ENCODE data around the gene CACNA2D3. TPM values are rescaled to one million over a fixed set of nuclear protein-coding genes. Genes with fewer than 3 reads are reported as not detected.

CACNA2D3 gene
- total and polyA plus RNA-seq, 4 donors, result 0.72 to 2.4 (median 1.5) TPM

DNA sequence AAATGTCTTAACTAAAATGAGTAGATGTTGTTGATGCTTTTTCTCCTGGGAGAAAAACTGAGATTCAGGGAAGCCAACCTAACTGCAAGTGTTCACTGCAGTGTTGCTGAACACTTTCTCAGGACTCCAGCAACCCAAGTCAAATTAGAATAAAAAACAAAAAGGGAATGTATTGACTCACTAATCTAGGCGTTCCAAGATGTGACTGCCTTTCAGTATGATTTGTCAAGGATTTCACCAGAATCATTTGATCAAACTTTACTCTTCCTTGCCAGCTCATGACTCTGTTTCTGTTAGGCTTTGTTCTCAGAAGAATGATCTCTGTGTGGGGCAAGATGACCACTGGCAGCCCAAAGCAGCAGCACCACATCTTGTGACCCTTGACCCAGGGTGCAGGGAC lies 364.0 kb downstream of the CACNA2D3 start:
- H3K4me3 ChIP-seq (ENCODE audit: low read length in 2 of 2), result no peak overlapping the region
- no peaks in the 10 kb centered on the region for H3K27me3 ChIP-seq (ENCODE audit: control insufficient read depth in 1 of 2, insufficient read depth in 2 of 2, low read length in 1 of 2)
- intact Hi-C loops (cut with DNase I), result no loop called here
- H3K4me1 ChIP-seq (ENCODE audit: control insufficient read depth in 1 of 2, insufficient read depth in 2 of 2, low read length in 2 of 2), result no peaks in the 10 kb centered on the region
- no peak overlapping the region for H3K27ac ChIP-seq (ENCODE audit: low read depth in 1 of 2, low read length in 2 of 2)
- 30 to 56% methylated on average over 1 of the region's 1 CpG for WGBS, 2 donors
- H3K36me3 ChIP-seq (ENCODE audit: control insufficient read depth in 1 of 2, insufficient read depth in 2 of 2, low read length in 1 of 2), result no peaks in the 10 kb centered on the region
- ATAC-seq (ENCODE audit: low FRiP score) (no peak), DNase-seq (no peak)
- H3K9me3 ChIP-seq (ENCODE audit: control insufficient read depth, low read length), result peaks cover 2% of the 10 kb centered on the region

DNA sequence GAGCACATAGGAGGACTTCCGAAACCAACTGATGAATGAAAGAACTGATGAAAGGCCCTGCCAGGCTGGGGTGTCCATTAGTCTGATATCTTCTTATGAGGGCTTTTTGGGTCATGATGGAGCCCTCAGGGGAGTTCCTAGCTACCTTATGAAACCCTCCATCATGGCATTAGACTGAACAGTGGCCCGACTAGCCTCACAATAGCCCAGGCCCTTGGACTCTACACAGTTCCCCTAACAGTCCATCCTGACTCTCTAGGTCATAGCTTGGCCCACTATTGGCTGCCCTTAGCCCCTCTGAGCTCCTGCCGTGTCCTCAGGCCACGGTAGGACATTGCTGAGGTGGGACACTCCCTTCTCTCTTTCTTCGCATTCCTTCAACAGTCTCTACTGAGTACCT lies 365.9 kb downstream of the CACNA2D3 start:
- intact Hi-C loops (cut with DNase I), result no loop called here
- ATAC-seq (ENCODE audit: low FRiP score), result no peak

DNA sequence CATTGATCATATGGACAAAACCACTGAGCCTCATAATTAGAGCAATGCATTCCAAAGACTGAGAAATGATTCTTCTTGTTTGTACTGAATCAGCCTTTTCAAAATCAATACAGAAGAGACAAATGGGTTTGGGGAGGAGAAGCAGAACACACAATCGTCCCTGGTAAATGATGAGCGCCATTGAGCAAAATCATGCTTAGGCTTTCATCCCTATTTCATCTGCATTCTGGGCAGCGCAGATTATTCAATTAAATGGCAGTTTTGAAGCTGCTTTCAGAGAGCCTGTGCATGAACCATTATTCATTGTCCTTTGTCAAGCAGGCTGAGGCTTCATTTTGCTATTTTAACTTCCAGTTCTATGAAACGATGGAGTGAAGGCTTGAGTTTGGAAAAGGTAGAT lies 371.9 kb downstream of the CACNA2D3 start:
- H3K27ac ChIP-seq (ENCODE audit: low read depth in 1 of 2, low read length in 2 of 2), result no peak overlapping the region
- 90% methylated on average over 4 of the region's 4 CpGs for WGBS, 2 donors
- H3K4me1 ChIP-seq (ENCODE audit: control insufficient read depth in 1 of 2, insufficient read depth in 2 of 2, low read length in 2 of 2), result no peaks in the 10 kb centered on the region
- no peaks in the 10 kb centered on the region for H3K27me3 ChIP-seq (ENCODE audit: control insufficient read depth in 1 of 2, insufficient read depth in 2 of 2, low read length in 1 of 2)
- ATAC-seq (ENCODE audit: low FRiP score), result no peak
- H3K4me3 ChIP-seq (ENCODE audit: low read length in 2 of 2), result no peak overlapping the region
- intact Hi-C loops (cut with DNase I), result no loop called here
- no peaks in the 10 kb centered on the region for H3K36me3 ChIP-seq (ENCODE audit: control insufficient read depth in 1 of 2, insufficient read depth in 2 of 2, low read length in 1 of 2)
- no peaks in the 10 kb centered on the region for H3K9me3 ChIP-seq (ENCODE audit: control insufficient read depth, low read length)
- no peak for DNase-seq

More for the DNA sequence above, 365.9 kb downstream of the CACNA2D3 start:
- no peak for DNase-seq
- H3K4me1 ChIP-seq (ENCODE audit: control insufficient read depth in 1 of 2, insufficient read depth in 2 of 2, low read length in 2 of 2), result no peaks in the 10 kb centered on the region
- H3K9me3 ChIP-seq (ENCODE audit: control insufficient read depth, low read length), result peaks cover 2% of the 10 kb centered on the region
- WGBS, 2 donors, result 93 to 96% methylated on average over 5 of the region's 5 CpGs
- H3K36me3 ChIP-seq (ENCODE audit: control insufficient read depth in 1 of 2, insufficient read depth in 2 of 2, low read length in 1 of 2), result no peaks in the 10 kb centered on the region
- H3K27me3 ChIP-seq (ENCODE audit: control insufficient read depth in 1 of 2, insufficient read depth in 2 of 2, low read length in 1 of 2), result no peaks in the 10 kb centered on the region
- H3K27ac ChIP-seq (ENCODE audit: low read depth in 1 of 2, low read length in 2 of 2), result no peak overlapping the region
- H3K4me3 ChIP-seq (ENCODE audit: low read length in 2 of 2), result no peak overlapping the region

DNA sequence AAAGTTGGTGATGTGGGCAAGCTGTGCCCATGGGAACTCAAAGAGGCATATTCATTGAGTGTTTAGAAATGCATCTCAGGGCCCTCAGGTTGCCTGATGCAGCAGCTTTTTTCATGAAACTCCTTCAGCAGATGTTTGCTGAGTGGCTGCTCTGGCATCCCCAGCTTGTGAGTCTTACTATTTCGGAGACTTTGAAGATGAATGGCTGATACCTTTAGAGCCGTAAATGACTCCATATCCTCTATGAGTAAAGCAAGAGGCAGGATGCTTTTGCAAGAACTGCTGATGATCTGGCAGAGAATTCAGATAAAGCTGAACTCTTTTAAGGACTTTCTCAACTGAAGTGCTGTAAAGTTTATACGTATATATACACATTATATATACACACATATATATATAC lies 384.3 kb downstream of the CACNA2D3 start:
- H3K27ac ChIP-seq (ENCODE audit: low read depth in 1 of 2, low read length in 2 of 2), result no peak overlapping the region
- 80 to 90% methylated on average over 3 of the region's 3 CpGs for WGBS, 2 donors
- intact Hi-C loops (cut with DNase I), result no loop called here
- ATAC-seq (ENCODE audit: low FRiP score), result no peak
- H3K27me3 ChIP-seq (ENCODE audit: control insufficient read depth in 1 of 2, insufficient read depth in 2 of 2, low read length in 1 of 2), result no peaks in the 10 kb centered on the region
- H3K36me3 ChIP-seq (ENCODE audit: control insufficient read depth in 1 of 2, insufficient read depth in 2 of 2, low read length in 1 of 2), result no peaks in the 10 kb centered on the region
- no peak overlapping the region for H3K4me3 ChIP-seq (ENCODE audit: low read length in 2 of 2)
- H3K4me1 ChIP-seq (ENCODE audit: control insufficient read depth in 1 of 2, insufficient read depth in 2 of 2, low read length in 2 of 2), result no peaks in the 10 kb centered on the region
- no peaks in the 10 kb centered on the region for H3K9me3 ChIP-seq (ENCODE audit: control insufficient read depth, low read length)
- no peak for DNase-seq

DNA sequence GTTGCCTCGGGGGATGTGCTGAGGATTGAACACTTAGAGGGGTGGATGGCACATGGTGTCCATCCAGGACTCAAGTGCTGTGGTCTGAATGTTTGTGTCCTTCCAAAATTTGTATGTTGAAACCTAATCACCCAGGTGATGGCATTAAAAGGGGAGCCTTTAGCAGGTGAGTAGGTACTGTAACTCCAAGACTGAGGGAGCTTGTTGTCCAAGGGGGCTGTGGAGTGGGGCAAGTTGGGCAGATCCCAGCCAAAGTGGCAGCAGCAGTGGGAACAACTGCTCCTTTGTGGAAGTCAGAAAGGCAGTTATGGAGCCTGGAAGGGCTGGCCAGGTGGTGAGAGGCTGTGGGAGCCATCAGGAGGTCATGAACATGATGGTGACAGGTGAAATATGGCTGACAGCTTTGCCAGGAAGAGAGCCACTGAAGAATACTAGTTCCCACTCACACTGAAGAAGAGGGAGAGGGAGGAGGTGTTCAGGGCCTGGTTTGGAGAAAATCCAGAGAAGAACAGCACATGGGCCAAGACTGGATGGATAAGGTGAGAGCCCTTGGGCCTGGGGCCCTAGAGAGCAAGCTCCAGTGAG lies 385.6 kb downstream of the CACNA2D3 start:
- 86 to 89% methylated on average over 1 of the region's 1 CpG for WGBS, 2 donors
- Histone ChIP-seq H3K36me3 (ENCODE audit: control insufficient read depth in 1 of 2, insufficient read depth in 2 of 2, low read length in 1 of 2) (no peaks in the 10 kb centered on the region), H3K27ac (ENCODE audit: low read depth in 1 of 2, low read length in 2 of 2) (no peak overlapping the region), H3K9me3 (ENCODE audit: control insufficient read depth, low read length) (no peaks in the 10 kb centered on the region), H3K4me1 (ENCODE audit: control insufficient read depth in 1 of 2, insufficient read depth in 2 of 2, low read length in 2 of 2) (no peaks in the 10 kb centered on the region), H3K27me3 (ENCODE audit: control insufficient read depth in 1 of 2, insufficient read depth in 2 of 2, low read length in 1 of 2) (no peaks in the 10 kb centered on the region), H3K4me3 (ENCODE audit: low read length in 2 of 2) (no peak overlapping the region)
- DNase-seq (no peak), ATAC-seq (ENCODE audit: low FRiP score) (no peak)
- intact Hi-C loops (cut with DNase I), result no loop called here

DNA sequence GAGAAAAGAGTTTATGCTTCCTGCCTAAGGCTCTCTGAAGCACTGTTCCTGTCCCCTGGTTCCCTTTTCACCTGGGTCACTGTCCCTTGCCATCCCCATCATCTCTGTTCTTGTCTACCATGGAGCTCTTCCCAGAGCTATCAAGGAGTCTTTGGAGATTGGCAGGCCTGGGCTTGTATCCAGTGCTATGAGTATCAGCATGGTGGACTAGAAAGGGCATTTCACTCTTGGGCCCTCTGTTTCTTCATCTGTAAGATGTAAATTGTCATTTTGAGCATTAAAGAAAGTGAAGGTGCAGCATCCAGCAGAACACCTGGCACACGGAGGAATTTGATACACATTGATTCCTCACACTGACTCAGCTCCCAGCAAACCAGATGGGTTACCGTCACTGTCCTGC lies 388.2 kb downstream of the CACNA2D3 start:
- no peaks in the 10 kb centered on the region for H3K27me3 ChIP-seq (ENCODE audit: control insufficient read depth in 1 of 2, insufficient read depth in 2 of 2, low read length in 1 of 2)
- H3K36me3 ChIP-seq (ENCODE audit: control insufficient read depth in 1 of 2, insufficient read depth in 2 of 2, low read length in 1 of 2), result no peaks in the 10 kb centered on the region
- intact Hi-C loops (cut with DNase I), result no loop called here
- 92 to 98% methylated on average over 2 of the region's 2 CpGs for WGBS, 2 donors
- H3K4me1 ChIP-seq (ENCODE audit: control insufficient read depth in 1 of 2, insufficient read depth in 2 of 2, low read length in 2 of 2), result no peaks in the 10 kb centered on the region
- H3K9me3 ChIP-seq (ENCODE audit: control insufficient read depth, low read length), result no peaks in the 10 kb centered on the region
- DNase-seq (no peak), ATAC-seq (ENCODE audit: low FRiP score) (no peak)
- no peak overlapping the region for H3K27ac ChIP-seq (ENCODE audit: low read depth in 1 of 2, low read length in 2 of 2)
- H3K4me3 ChIP-seq (ENCODE audit: low read length in 2 of 2), result no peak overlapping the region

DNA sequence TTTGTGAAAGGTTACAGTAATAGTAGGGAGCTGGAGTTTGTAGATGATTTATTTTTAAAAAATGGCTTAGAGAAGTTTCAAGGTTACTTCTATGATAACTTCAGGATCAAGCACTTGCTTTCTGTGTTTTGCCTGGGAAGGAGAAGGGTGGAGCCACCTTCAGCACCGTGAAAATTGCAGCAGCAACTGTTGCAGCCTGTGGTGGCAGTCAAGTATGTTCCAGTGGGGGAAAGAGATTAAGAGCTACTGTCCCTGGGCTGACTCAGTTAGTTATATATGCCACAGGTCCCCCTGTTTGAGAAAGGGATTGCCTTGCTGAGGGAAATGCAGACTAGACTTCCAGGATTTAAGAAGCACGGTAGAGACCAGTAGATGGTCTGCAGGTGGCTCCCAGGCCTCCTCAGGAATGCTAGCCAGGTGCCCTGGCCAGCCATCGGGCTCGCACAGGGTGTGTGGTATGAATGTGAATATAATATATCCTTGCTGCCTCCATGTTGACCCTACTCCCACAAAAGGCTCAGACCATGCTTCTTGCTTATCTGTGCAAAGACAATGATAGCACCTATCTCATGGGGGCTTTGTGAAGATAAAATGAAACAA lies 389.5 kb downstream of the CACNA2D3 start:
- Histone ChIP-seq H3K36me3 (ENCODE audit: control insufficient read depth in 1 of 2, insufficient read depth in 2 of 2, low read length in 1 of 2) (no peaks in the 10 kb centered on the region), H3K27me3 (ENCODE audit: control insufficient read depth in 1 of 2, insufficient read depth in 2 of 2, low read length in 1 of 2) (no peaks in the 10 kb centered on the region), H3K4me3 (ENCODE audit: low read length in 2 of 2) (no peak overlapping the region), H3K27ac (ENCODE audit: low read depth in 1 of 2, low read length in 2 of 2) (no peak overlapping the region), H3K4me1 (ENCODE audit: control insufficient read depth in 1 of 2, insufficient read depth in 2 of 2, low read length in 2 of 2) (no peaks in the 10 kb centered on the region), H3K9me3 (ENCODE audit: control insufficient read depth, low read length) (no peaks in the 10 kb centered on the region)
- intact Hi-C loops (cut with DNase I), result no loop called here
- WGBS, 2 donors, result 74 to 78% methylated on average over 4 of the region's 4 CpGs
- DNase-seq (no peak), ATAC-seq (ENCODE audit: low FRiP score) (no peak)

DNA sequence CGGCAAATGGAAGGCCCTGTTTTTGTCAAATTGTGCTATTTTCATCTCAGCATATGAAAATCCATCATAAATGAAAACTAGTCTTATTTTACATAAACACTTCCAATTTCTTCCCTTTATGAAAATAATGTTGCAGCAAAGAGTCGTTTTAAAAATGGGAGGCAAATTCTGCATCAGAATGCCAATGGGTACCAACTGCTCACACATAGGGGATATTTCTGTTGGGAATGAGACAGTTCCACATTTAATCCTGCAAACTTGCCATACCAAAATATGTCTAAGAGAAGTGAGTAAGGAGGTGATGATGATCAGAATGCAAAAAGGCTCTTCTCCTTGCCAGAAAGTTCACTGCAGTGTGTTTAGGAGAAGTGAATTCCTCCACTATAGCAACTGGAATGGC lies 391.7 kb downstream of the CACNA2D3 start:
- ATAC-seq (ENCODE audit: low FRiP score), result no peak
- WGBS, 2 donors, result 67 to 69% methylated on average over 2 of the region's 2 CpGs
- intact Hi-C loops (cut with DNase I), result no loop called here
- Histone ChIP-seq H3K9me3 (ENCODE audit: control insufficient read depth, low read length) (no peaks in the 10 kb centered on the region), H3K36me3 (ENCODE audit: control insufficient read depth in 1 of 2, insufficient read depth in 2 of 2, low read length in 1 of 2) (no peaks in the 10 kb centered on the region), H3K27me3 (ENCODE audit: control insufficient read depth in 1 of 2, insufficient read depth in 2 of 2, low read length in 1 of 2) (no peaks in the 10 kb centered on the region), H3K4me1 (ENCODE audit: control insufficient read depth in 1 of 2, insufficient read depth in 2 of 2, low read length in 2 of 2) (no peaks in the 10 kb centered on the region), H3K27ac (ENCODE audit: low read depth in 1 of 2, low read length in 2 of 2) (no peak overlapping the region), H3K4me3 (ENCODE audit: low read length in 2 of 2) (no peak overlapping the region)
- no peak for DNase-seq

DNA sequence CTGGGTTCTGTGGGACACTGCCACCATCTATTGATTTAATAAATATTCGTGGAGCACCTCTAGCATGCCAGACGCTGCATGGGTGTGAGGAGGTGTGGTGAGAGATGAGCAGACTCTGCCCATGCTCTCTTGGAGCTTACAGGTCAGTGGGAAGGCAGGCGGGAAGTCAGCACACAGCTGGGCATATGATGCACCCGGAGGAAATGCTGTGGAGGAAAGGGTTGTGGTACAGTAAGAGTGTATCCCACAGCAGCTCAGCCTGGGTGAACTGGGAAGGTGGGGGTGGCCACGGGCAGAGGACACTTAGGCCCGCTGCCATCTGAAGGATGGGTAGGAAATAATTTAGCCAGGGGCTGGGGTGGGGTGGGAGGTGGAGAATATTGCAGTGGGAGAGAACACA lies 392.1 kb downstream of the CACNA2D3 start:
- DNase-seq (no peak), ATAC-seq (ENCODE audit: low FRiP score) (no peak)
- Histone ChIP-seq H3K9me3 (ENCODE audit: control insufficient read depth, low read length) (no peaks in the 10 kb centered on the region), H3K27ac (ENCODE audit: low read depth in 1 of 2, low read length in 2 of 2) (no peak overlapping the region), H3K27me3 (ENCODE audit: control insufficient read depth in 1 of 2, insufficient read depth in 2 of 2, low read length in 1 of 2) (no peaks in the 10 kb centered on the region), H3K36me3 (ENCODE audit: control insufficient read depth in 1 of 2, insufficient read depth in 2 of 2, low read length in 1 of 2) (no peaks in the 10 kb centered on the region), H3K4me1 (ENCODE audit: control insufficient read depth in 1 of 2, insufficient read depth in 2 of 2, low read length in 2 of 2) (no peaks in the 10 kb centered on the region), H3K4me3 (ENCODE audit: low read length in 2 of 2) (no peak overlapping the region)
- intact Hi-C loops (cut with DNase I), result no loop called here
- 81 to 86% methylated on average over 6 of the region's 6 CpGs for WGBS, 2 donors
